Measurements from ENCODE around the gene UBXN11. TPM values are rescaled to one million over a fixed set of nuclear protein-coding genes. Genes with fewer than 3 reads are reported as not detected.
A peak's percentile ranks its signal among the peaks of the same experiment; 100 is the strongest.

UBXN11 gene
- total and polyA plus RNA-seq, 2 of the 13 experiments (the other 11 are each of a cell fraction or from before 2014, with no cell fraction given), result 9.3 to 10.4 TPM

GRCh38 chr1:26306290-26307229 is at the start of gene UBXN11 (continued):
- TF ChIP-seq PREB (CRISPR knock-in tag; IDR thresholded peaks at IDR 0.05), result no peak
- no peak for TF ChIP-seq ZNF562 (CRISPR knock-in tag; IDR thresholded peaks at IDR 0.05; ENCODE audit: borderline replicate concordance)
- no peak for TF ChIP-seq ZNF530 (CRISPR knock-in tag; IDR thresholded peaks at IDR 0.05; ENCODE audit: low read depth)
- TF ChIP-seq ZNF367 (CRISPR knock-in tag; IDR thresholded peaks at IDR 0.05; ENCODE audit: borderline replicate concordance), result no peak
- 0 out of 2 replicates have a peak, but pooled peaks have one; percentile 48 for TF ChIP-seq HBP1 (CRISPR knock-in tag; IDR thresholded peaks at IDR 0.05; ENCODE audit: low read depth)
- TF ChIP-seq ZIK1 (CRISPR knock-in tag; IDR thresholded peaks at IDR 0.05; ENCODE audit: borderline replicate concordance, low read depth), result no peak
- TF ChIP-seq RXRB (CRISPR knock-in tag; IDR thresholded peaks at IDR 0.05; ENCODE audit: borderline replicate concordance), result peak; percentile 39; the same call in 1 of the 2 replicates
- TF ChIP-seq SKIL (CRISPR knock-in tag; IDR thresholded peaks at IDR 0.05; ENCODE audit: borderline replicate concordance), result no peak
- TF ChIP-seq IRF9 (CRISPR knock-in tag; IDR thresholded peaks at IDR 0.05; ENCODE audit: borderline replicate concordance), result peak; percentile 34; the same call in 1 of the 2 replicates
- no peak for TF ChIP-seq ZNF276 (CRISPR knock-in tag; IDR thresholded peaks at IDR 0.05; ENCODE audit: low read depth)
- no peak for TF ChIP-seq GLMP (CRISPR knock-in tag; IDR thresholded peaks at IDR 0.05; ENCODE audit: borderline replicate concordance)
- no peak for TF ChIP-seq ETS1 (CRISPR knock-in tag; IDR thresholded peaks at IDR 0.05)
- peak; percentile 39 to 67; a peak in 3 of 4 replicates for TF ChIP-seq POLR2A (IDR thresholded peaks at IDR 0.05; ENCODE audit: insufficient read depth in 1 of 2, low read depth in 2 of 2, low read length in 2 of 2)
- TF ChIP-seq TBP (CRISPR knock-in tag; IDR thresholded peaks at IDR 0.05), result no peak
- no peak for TF ChIP-seq KAT7 (CRISPR knock-in tag; IDR thresholded peaks at IDR 0.05; ENCODE audit: borderline replicate concordance)
- no peak for TF ChIP-seq REL (CRISPR knock-in tag; conservative IDR thresholded peaks at IDR 0.05)
- no peak for TF ChIP-seq RORA (CRISPR knock-in tag; IDR thresholded peaks at IDR 0.05)
- TF ChIP-seq DNMT1 (CRISPR knock-in tag; IDR thresholded peaks at IDR 0.05), result no peak
